Muscle of leg (tissue), 11 donors: Measurements from ENCODE around the gene PSME3IP1. TPM values are rescaled to one million over a fixed set of nuclear protein-coding genes. Genes with fewer than 3 reads are reported as not detected.
"Not testable (repeated sequence)": the region's sequence is repeated elsewhere in the genome, so short reads cannot be mapped to it uniquely, and the experiment has no call there.

Experiments
- DNase-seq: peaks from one replicate; pipeline ENCODE4 v3.0.0; 2013
- H3K27ac ChIP-seq: one replicate; pipeline ENCODE4 v1.5.1; 2013; ENCODE audit warnings: mild to moderate bottlenecking, low read length, control low read depth
- H3K27me3 ChIP-seq: one replicate; pipeline ENCODE4 v1.6.1; 2013; ENCODE audit warnings: low read length; ENCODE audit not compliant: control insufficient read depth, insufficient read depth
- H3K36me3 ChIP-seq: one replicate; pipeline ENCODE4 v1.6.1; 2013; ENCODE audit warnings: low read length; ENCODE audit not compliant: control insufficient read depth, insufficient read depth
- H3K4me1 ChIP-seq: one replicate; pipeline ENCODE4 v1.6.1; 2013; ENCODE audit warnings: low read length; ENCODE audit not compliant: control insufficient read depth, insufficient read depth
- H3K4me3 ChIP-seq: one replicate; pipeline ENCODE4 v1.5.1; 2013; ENCODE audit warnings: low read length, control low read depth
- H3K9me3 ChIP-seq: replicated peaks from 2 replicates; pipeline ENCODE4 v1.6.1; 2013; ENCODE audit warnings: low read depth, low read length; ENCODE audit not compliant: control insufficient read depth
- WGBS: methylation state at CpG from one replicate; pipeline ENCODE4 v1.1.5; 2013; ENCODE audit warnings: missing lambda C conversion rate; ENCODE audit not compliant: insufficient coverage; 5-methylcytosine and 5-hydroxymethylcytosine counted together
- polyA plus RNA-seq, 8 donors: library from polyadenylated mRNA; unstranded; fragments of 120-200 nt; gene quantifications; one replicate each; pipeline versions ENCODE4 v1.2.1 to v1.2.3, GENCODE V29; 2013; ENCODE audit warnings: inconsistent platforms in 1 of 8, low replicate concordance in 1 of 8; ENCODE audit not compliant: insufficient read length in 8 of 8, insufficient read depth in 1 of 8
- total RNA-seq: library from RNA; stranded (reverse); fragments of 120-200 nt; gene quantifications from one replicate; pipeline ENCODE4 v1.2.4, GENCODE V29; 2013

PSME3IP1 gene
- total and polyA plus RNA-seq, 9 donors = 40.9 to 64.2 (median 56.4) TPM

DNA sequence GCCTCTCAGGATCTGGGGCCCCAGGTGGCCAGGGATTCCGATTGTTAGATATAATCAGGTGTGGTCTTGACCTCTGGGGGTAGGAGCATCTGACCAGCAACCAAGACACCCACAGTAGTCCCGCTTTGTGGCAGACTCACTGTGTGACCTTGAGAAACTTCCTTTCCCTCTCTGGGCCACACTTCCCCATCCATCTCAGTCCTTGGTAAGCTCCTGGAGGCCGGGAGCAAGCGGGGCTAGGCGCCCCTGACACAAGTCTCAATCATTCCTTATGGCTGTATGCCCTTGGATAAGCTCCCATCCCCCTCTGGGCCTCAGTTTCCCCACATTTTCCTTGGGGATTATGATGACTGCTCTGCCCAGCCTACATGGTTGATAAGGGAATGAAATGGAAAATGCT lies 72.2 kb downstream of the PSME3IP1 start:
- Histone ChIP-seq H3K9me3 (no peaks in the 10 kb centered on the region), H3K4me3 (no peak overlapping the region), H3K27ac (no peak overlapping the region), H3K27me3 (no peaks in the 10 kb centered on the region), H3K4me1 (peaks cover 21% of the 10 kb centered on the region), H3K36me3 (peaks cover 22% of the 10 kb centered on the region)
- WGBS = 100% methylated on average over 1 of the region's 5 CpGs
- no peak for DNase-seq

DNA sequence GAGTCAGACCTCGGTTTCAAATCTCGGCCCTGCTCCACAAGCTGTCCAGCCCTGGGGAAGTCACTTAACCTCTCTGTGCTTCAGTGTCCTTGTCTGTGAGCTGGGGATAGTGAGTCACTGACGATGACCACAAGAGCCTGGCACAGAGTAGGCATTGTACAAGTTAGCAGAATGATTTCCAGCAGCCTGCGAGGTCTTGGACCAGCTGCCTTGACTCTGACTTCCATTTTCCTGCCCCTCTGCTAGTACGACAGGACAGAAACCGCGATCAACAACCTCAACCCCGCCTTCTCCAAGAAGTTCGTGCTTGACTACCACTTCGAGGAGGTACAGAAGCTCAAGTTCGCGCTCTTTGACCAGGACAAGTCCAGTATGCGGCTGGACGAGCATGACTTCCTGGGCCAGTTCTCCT lies 72.8 kb downstream of the PSME3IP1 start:
- Histone ChIP-seq H3K27ac (no peak overlapping the region), H3K27me3 (no peaks in the 10 kb centered on the region)
- 85% methylated on average over 13 of the region's 14 CpGs for WGBS

DNA sequence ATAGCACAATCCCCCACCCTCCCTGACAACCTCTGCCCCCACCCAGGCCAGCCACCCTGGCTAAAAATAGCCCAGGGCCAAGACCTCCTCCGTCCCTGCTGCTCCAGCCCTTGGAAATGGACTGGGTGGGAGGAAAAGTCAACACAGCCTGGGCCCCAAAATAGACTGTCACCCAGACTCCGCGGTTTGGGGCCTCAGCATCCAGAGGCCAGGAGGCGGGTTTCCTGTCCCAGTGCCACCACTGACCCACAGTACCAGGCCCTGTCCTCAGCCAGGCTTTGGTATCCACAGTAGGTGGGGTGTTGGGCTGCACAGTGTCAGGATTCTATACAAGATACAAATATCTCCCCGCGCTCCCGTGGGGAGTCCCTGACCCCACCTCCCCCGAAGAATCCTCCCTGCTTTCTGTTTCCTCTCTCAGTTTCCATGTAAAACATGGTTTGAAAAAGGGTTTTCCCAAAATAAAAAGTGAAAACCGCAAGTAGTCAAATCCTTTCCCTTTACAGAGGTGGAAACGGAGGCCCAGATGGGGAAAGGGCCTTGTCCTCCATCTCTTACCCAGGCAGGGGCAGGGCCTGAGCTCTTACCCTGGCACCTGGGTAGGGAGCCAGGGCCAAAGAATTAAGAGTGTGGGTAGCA lies 73.3 kb downstream of the PSME3IP1 start:
- H3K36me3 ChIP-seq = peaks cover 22% of the 10 kb centered on the region
- no peak for DNase-seq
- no peaks in the 10 kb centered on the region for H3K9me3 ChIP-seq
- H3K27ac ChIP-seq = no peak overlapping the region
- no peak overlapping the region for H3K4me3 ChIP-seq
- 65% methylated on average over 4 of the region's 10 CpGs for WGBS
- H3K27me3 ChIP-seq = no peaks in the 10 kb centered on the region
- peaks cover 21% of the 10 kb centered on the region for H3K4me1 ChIP-seq

More for the DNA sequence above, 72.8 kb downstream of the PSME3IP1 start:
- Histone ChIP-seq H3K4me1 (peaks cover 21% of the 10 kb centered on the region), H3K4me3 (no peak overlapping the region), H3K36me3 (peaks cover 22% of the 10 kb centered on the region), H3K9me3 (no peaks in the 10 kb centered on the region)
- no peak for DNase-seq

DNA sequence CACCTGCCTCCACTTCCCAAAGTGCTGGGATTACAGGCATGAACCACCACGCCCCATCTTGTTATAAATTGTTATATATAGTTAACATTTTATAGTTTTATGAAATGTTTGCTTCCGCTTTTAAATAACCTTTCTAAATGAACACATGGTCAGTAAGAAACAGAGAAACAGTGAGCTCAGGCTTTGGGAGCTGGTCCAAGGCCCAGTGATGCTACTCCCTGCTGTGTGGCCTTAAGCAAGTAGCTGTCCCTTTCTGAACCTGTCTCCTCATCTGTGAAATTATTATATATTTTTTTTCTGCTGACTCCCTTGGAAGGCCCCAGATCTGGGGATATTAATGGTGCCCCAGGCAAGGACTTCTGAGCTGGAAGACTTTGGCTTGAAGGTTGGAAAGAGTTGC lies 74.4 kb downstream of the PSME3IP1 start:
- H3K4me3 ChIP-seq = no peak overlapping the region
- no peaks in the 10 kb centered on the region for H3K27me3 ChIP-seq
- no peak for DNase-seq
- WGBS = no CpG with 5 or more reads among the region's 2 CpGs
- no peak overlapping the region for H3K27ac ChIP-seq
- H3K36me3 ChIP-seq = peaks cover 16% of the 10 kb centered on the region
- H3K4me1 ChIP-seq = peaks cover 23% of the 10 kb centered on the region
- H3K9me3 ChIP-seq = no peaks in the 10 kb centered on the region

GRCh38 chr16:57110937-57111336 lies 74.9 kb downstream of the PSME3IP1 start:
- 60% methylated on average over 1 of the region's 4 CpGs for WGBS
- Histone ChIP-seq H3K4me3 (no peak overlapping the region), H3K4me1 (peaks cover 20% of the 10 kb centered on the region), H3K27me3 (no peaks in the 10 kb centered on the region), H3K9me3 (no peaks in the 10 kb centered on the region), H3K36me3 (peaks cover 12% of the 10 kb centered on the region), H3K27ac (no peak overlapping the region)
- no peak for DNase-seq

- H3K4me3 ChIP-seq, H3K27me3 ChIP-seq, H3K27ac ChIP-seq, H3K9me3 ChIP-seq, H3K4me1 ChIP-seq, DNase-seq: not testable (repeated sequence)
- 65% methylated on average over 6 of the region's 10 CpGs for WGBS
- peaks cover 12% of the 10 kb centered on the region for H3K36me3 ChIP-seq
These were observed 76.4 kb downstream of the PSME3IP1 start for GRCh38 chr16:57109259-57110105.

- H3K4me1 ChIP-seq = peaks cover 9% of the 10 kb centered on the region
- no peaks in the 10 kb centered on the region for H3K27me3 ChIP-seq
- DNase-seq = no peak
- no peak overlapping the region for H3K4me3 ChIP-seq
- H3K36me3 ChIP-seq = peaks cover 3% of the 10 kb centered on the region
- WGBS = 80% methylated on average over 1 of the region's 1 CpG
- H3K9me3 ChIP-seq = no peaks in the 10 kb centered on the region
- H3K27ac ChIP-seq = no peak overlapping the region
These were observed 77.4 kb downstream of the PSME3IP1 start for GRCh38 chr16:57108432-57108831.

- no peaks in the 10 kb centered on the region for H3K36me3 ChIP-seq
- WGBS = 64% methylated on average over 6 of the region's 9 CpGs
These were observed 78.4 kb downstream of the PSME3IP1 start for GRCh38 chr16:57107321-57107922.

GRCh38 chr16:57106767-57107166 lies 79.1 kb downstream of the PSME3IP1 start:
- peaks cover 2% of the 10 kb centered on the region for H3K4me1 ChIP-seq
- no peaks in the 10 kb centered on the region for H3K27me3 ChIP-seq
- DNase-seq = no peak
- H3K36me3 ChIP-seq = no peaks in the 10 kb centered on the region
- no peak overlapping the region for H3K27ac ChIP-seq
- H3K9me3 ChIP-seq = no peaks in the 10 kb centered on the region
- WGBS = 94% methylated on average over 2 of the region's 2 CpGs
- H3K4me3 ChIP-seq = no peak overlapping the region

More at GRCh38 chr16:57107321-57107922, 78.4 kb downstream of the PSME3IP1 start:
- DNase-seq = no peak
- Histone ChIP-seq H3K27ac (no peak overlapping the region), H3K4me1 (peaks cover 4% of the 10 kb centered on the region), H3K4me3 (no peak overlapping the region), H3K27me3 (no peaks in the 10 kb centered on the region), H3K9me3 (no peaks in the 10 kb centered on the region)

DNA sequence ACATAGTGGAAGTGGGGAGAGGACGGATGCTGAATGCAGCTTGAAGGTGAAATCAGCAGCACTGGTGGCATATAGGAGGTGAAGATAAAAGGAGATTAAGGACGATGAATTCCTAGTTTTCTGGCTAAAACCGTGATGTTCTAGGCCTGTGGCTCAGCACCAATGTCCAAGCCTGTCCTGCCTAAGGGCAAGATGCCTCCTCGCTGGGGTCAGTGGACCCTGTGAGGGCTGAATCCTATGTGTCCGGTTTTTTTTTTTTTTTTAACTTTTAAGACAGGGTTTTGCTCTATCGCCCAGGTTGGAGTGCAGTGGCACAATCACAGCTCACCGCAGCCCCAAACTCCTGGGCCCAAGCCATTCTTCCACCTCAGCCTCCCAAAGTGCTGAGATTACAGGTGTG lies 80.7 kb downstream of the PSME3IP1 start:
- peaks cover 2% of the 10 kb centered on the region for H3K4me1 ChIP-seq
- 83% methylated on average over 5 of the region's 7 CpGs for WGBS
- no peaks in the 10 kb centered on the region for H3K9me3 ChIP-seq
- no peaks in the 10 kb centered on the region for H3K27me3 ChIP-seq
- H3K4me3 ChIP-seq = no peak overlapping the region
- H3K27ac ChIP-seq = no peak overlapping the region
- no peaks in the 10 kb centered on the region for H3K36me3 ChIP-seq
- no peak for DNase-seq
